ENCODE measurements around the gene RNF112. TPM values are rescaled to one million over a fixed set of nuclear protein-coding genes. Genes with fewer than 3 reads are reported as not detected.

The RNF112 gene
- total and polyA plus RNA-seq, 2 of the 13 experiments (the other 11 are each of a cell fraction or from before 2014, with no cell fraction given), result 0.05 TPM; not detected in 1

DNA sequence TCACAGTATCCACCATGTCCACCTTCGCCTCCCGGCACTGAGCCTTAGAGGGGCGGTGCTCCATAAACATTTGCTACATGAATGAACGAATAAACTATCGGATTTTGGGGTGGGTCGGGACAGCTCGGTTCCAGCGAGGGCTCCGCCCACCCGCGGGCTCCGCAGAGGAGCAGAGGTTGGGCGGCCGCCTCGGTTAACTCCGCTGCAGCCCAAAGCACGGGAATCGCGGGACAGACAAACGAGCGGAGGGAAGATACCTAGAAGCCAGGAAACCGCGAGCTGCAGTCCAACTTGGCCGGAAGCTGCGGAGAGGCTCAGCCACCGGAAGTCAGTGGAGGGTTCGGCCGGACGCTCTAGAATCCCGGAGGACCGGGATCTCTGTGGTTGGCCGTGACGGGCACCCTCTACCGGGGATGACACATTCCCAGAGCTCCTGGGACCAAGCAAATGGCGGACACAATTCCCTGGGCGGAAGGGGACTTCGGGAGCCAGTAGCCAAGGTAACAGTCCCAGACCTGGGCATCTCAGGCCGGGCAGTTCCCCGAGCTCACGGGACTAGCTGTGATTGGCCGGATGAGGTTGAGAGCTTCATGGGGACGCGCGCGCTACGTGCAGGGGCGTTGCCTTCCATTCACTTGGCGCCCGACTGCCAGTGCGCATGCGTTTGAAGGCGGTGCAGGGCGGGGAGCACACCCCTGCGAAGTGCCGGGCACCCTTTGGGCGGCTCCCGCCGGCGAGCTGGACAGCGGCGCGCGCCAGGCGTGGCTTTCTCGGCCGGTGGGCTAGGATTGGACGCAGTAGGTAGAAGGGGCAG, 33.2 kb upstream of the RNF112 start (continued):
- TF ChIP-seq XBP1 (CRISPR knock-in tag; IDR thresholded peaks at IDR 0.05) (peak; percentile 71; the same call in 1 of the 2 replicates), MTF2 (CRISPR knock-in tag; IDR thresholded peaks at IDR 0.05; ENCODE audit: borderline replicate concordance) (no peak), ZNF780A (CRISPR knock-in tag; IDR thresholded peaks at IDR 0.05) (no peak), ZNF605 (CRISPR knock-in tag; IDR thresholded peaks at IDR 0.05) (peak; percentile 81), ZNF570 (CRISPR knock-in tag; IDR thresholded peaks at IDR 0.05; ENCODE audit: borderline replicate concordance) (no peak), SAFB2 (CRISPR knock-in tag; IDR thresholded peaks at IDR 0.05; ENCODE audit: borderline replicate concordance, low read depth) (peak; percentile 75; the same call in 1 of the 2 replicates), U2AF2 (IDR thresholded peaks at IDR 0.05; ENCODE audit: low read depth, low read length) (no peak), ZBTB8A (CRISPR knock-in tag; IDR thresholded peaks at IDR 0.05; ENCODE audit: borderline replicate concordance, low read depth) (no peak), ZNF501 (CRISPR knock-in tag; IDR thresholded peaks at IDR 0.05) (peak; percentile 92), ZNF775 (CRISPR knock-in tag; IDR thresholded peaks at IDR 0.05; ENCODE audit: borderline replicate concordance) (no peak), MAFF (IDR thresholded peaks at IDR 0.05; ENCODE audit: low read depth, low read length) (no peak), HOXA3 (CRISPR knock-in tag; IDR thresholded peaks at IDR 0.05) (peak; percentile 81), KLF9 (CRISPR knock-in tag; IDR thresholded peaks at IDR 0.05; ENCODE audit: low read depth) (peak; percentile 9; the same call in 1 of the 2 replicates), ZBTB7A (CRISPR knock-in tag; IDR thresholded peaks at IDR 0.05) (no peak; the same call in 1 of the 2 replicates), ZNF20 (CRISPR knock-in tag; IDR thresholded peaks at IDR 0.05) (no peak), RBFOX2 (IDR thresholded peaks at IDR 0.05; ENCODE audit: low read depth, low read length) (peak; percentile 82), ZNF121 (CRISPR knock-in tag; IDR thresholded peaks at IDR 0.05) (no peak), PHF20 (CRISPR knock-in tag; IDR thresholded peaks at IDR 0.05) (peak; percentile 91), ZNF224 (CRISPR knock-in tag; IDR thresholded peaks at IDR 0.05) (no peak), ZNF556 (CRISPR knock-in tag; IDR thresholded peaks at IDR 0.05; ENCODE audit: borderline replicate concordance) (peak; percentile 64; the same call in 1 of the 2 replicates), TP53 (CRISPR knock-in tag; conservative IDR thresholded peaks at IDR 0.05) (peak; percentile 67; the same call in 1 of the 2 replicates), FOXA1 (IDR thresholded peaks at IDR 0.05) (no peak), FOXA1 (CRISPR knock-in tag; IDR thresholded peaks at IDR 0.05) (no peak; the same call in 1 of the 2 replicates), HBP1 (CRISPR knock-in tag; IDR thresholded peaks at IDR 0.05; ENCODE audit: low read depth) (no peak), ZMAT3 (CRISPR knock-in tag; conservative IDR thresholded peaks at IDR 0.05) (peak; percentile 37; the same call in 1 of the 2 replicates), KLF11 (CRISPR knock-in tag; IDR thresholded peaks at IDR 0.05) (no peak), ZBTB3 (CRISPR knock-in tag; IDR thresholded peaks at IDR 0.05; ENCODE audit: borderline replicate concordance, low read depth) (0 out of 2 replicates have a peak, but pooled peaks have one; percentile 50)
- TF ChIP-seq, protein P1, sequence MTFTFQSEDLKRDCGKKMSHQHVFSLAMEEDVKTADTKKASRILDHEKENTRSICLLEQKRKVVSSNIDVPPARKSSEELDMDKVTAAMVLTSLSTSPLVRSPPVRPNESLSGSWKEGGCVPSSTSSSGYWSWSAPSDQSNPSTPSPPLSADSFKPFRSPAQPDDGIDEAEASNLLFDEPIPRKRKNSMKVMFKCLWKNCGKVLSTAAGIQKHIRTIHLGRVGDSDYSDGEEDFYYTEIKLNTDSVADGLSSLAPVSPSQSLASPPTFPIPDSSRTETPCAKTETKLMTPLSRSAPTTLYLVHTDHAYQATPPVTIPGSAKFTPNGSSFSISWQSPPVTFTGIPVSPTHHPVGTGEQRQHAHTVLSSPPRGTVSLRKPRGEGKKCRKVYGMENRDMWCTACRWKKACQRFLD (CRISPR knock-in tag; IDR thresholded peaks at IDR 0.05; ENCODE audit: borderline replicate concordance), result peak; percentile 72; the same call in 1 of the 2 replicates
- TF ChIP-seq, protein P2, sequence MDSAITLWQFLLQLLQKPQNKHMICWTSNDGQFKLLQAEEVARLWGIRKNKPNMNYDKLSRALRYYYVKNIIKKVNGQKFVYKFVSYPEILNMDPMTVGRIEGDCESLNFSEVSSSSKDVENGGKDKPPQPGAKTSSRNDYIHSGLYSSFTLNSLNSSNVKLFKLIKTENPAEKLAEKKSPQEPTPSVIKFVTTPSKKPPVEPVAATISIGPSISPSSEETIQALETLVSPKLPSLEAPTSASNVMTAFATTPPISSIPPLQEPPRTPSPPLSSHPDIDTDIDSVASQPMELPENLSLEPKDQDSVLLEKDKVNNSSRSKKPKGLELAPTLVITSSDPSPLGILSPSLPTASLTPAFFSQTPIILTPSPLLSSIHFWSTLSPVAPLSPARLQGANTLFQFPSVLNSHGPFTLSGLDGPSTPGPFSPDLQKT (CRISPR knock-in tag; IDR thresholded peaks at IDR 0.05; ENCODE audit: borderline replicate concordance), result no peak

All from HepG2 (cell line).